Esophagus squamous epithelium (tissue), 4 donors: ENCODE results near the gene EXOSC7.

ENCODE experiments used
- POLR2A ChIP-seq, 4 donors: fragments of 450-650 bp; IDR thresholded peaks; one replicate each; pipeline ENCODE4 v1.6.1; 2017; ENCODE audit warnings: antibody characterized with exemption in 4 of 4, mild to moderate bottlenecking in 4 of 4, moderate library complexity in 3 of 4
- TF ChIP-seq, protein P1 (sequence below), 6 experiments: fragments of 450-650 bp in 4 of 6; fragments of 200-600 bp in 2 of 6; sonication (generic) in 2 of 6; IDR thresholded peaks; one replicate each; pipeline ENCODE4 v1.5.1; 2016 to 2019; ENCODE audit warnings: antibody characterized with exemption in 6 of 6, mild to moderate bottlenecking in 4 of 6, moderate library complexity in 4 of 6

DNA sequence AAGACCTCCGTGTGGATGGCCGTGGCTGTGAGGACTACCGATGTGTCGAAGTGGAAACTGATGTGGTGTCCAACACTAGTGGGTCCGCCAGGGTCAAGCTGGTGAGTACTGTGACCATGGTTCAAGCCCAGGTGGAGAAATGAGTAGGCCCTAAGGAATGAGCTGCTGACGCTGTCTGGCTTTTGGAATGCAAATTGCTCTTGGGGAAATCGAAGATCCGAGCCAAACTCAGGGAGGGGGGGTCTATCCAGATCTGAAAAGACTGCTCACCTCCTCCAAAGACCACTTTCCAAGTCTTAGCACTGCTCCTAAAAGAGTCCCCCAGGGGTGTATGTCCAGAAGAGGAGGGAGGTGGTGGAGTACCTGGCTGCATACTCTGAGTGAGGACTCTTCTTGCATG, 13.1 kb downstream of the EXOSC7 start:
- TF ChIP-seq, protein P1, sequence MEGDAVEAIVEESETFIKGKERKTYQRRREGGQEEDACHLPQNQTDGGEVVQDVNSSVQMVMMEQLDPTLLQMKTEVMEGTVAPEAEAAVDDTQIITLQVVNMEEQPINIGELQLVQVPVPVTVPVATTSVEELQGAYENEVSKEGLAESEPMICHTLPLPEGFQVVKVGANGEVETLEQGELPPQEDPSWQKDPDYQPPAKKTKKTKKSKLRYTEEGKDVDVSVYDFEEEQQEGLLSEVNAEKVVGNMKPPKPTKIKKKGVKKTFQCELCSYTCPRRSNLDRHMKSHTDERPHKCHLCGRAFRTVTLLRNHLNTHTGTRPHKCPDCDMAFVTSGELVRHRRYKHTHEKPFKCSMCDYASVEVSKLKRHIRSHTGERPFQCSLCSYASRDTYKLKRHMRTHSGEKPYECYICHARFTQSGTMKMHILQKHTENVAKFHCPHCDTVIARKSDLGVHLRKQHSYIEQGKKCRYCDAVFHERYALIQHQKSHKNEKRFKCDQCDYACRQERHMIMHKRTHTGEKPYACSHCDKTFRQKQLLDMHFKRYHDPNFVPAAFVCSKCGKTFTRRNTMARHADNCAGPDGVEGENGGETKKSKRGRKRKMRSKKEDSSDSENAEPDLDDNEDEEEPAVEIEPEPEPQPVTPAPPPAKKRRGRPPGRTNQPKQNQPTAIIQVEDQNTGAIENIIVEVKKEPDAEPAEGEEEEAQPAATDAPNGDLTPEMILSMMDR (IDR thresholded peaks at IDR 0.05), result no peak
- TF ChIP-seq POLR2A (IDR thresholded peaks at IDR 0.05), result no peak
